ENCODE results near the gene SPEF2.

SPEF2 gene, protein sequence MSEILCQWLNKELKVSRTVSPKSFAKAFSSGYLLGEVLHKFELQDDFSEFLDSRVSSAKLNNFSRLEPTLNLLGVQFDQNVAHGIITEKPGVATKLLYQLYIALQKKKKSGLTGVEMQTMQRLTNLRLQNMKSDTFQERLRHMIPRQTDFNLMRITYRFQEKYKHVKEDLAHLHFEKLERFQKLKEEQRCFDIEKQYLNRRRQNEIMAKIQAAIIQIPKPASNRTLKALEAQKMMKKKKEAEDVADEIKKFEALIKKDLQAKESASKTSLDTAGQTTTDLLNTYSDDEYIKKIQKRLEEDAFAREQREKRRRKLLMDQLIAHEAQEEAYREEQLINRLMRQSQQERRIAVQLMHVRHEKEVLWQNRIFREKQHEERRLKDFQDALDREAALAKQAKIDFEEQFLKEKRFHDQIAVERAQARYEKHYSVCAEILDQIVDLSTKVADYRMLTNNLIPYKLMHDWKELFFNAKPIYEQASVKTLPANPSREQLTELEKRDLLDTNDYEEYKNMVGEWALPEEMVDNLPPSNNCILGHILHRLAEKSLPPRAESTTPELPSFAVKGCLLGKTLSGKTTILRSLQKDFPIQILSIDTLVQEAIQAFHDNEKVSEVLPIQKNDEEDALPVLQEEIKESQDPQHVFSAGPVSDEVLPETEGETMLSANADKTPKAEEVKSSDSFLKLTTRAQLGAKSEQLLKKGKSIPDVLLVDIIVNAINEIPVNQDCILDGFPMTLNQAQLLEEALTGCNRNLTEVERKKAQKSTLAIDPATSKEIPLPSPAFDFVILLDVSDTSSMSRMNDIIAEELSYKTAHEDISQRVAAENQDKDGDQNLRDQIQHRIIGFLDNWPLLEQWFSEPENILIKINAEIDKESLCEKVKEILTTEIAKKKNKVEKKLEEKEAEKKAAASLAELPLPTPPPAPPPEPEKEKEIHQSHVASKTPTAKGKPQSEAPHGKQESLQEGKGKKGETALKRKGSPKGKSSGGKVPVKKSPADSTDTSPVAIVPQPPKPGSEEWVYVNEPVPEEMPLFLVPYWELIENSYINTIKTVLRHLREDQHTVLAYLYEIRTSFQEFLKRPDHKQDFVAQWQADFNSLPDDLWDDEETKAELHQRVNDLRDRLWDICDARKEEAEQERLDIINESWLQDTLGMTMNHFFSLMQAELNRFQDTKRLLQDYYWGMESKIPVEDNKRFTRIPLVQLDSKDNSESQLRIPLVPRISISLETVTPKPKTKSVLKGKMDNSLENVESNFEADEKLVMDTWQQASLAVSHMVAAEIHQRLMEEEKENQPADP (N-terminal part only)

DNA sequence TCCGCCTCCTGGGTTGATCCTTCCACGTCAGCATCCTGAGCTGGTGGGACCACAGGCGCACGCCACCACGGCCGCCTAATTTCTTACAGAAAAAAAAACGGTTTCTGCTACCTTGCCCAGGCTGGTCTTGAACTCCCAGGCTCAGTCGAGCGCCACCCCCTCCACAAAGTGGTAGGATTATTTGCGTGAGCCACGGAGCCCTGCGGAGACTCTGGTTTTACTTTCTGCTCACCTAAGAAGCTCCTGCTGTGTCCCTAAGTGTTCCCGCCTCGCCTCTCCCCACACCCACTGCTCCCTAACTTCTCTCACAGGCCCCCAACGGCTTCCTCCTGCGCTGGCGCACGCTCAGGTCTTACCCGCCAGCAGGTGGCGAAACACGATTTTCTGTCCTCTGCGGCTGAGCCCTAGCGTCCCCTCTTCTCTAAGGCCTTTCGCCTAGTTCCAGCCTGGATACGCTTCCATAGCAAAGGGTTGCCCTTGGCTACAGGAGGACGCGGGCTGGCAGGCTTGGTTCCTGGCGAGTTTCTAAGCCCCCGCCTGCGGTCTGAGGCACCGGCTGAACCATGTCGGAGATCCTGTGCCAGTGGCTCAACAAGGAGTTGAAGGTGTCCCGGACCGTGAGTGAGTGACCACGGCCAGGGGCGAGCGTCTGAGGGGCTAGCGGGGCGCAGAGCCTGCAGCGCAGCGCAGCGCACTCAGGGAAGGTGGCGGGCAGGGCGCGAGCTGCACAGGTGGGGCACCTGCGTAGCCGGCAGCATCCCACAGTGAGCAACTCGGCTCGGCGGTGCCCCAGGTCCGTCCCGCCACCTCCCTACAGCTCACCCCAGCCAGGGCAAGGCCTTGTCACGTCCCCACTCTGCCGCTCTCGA lies at the start of gene SPEF2:
SPEF2 (plus strand) TSS at position 429 of the 869 bp plus-strand sequence; CDS start at position 564, 135 bp downstream.
- peak; percentile 19 for DNase-seq

DNA sequence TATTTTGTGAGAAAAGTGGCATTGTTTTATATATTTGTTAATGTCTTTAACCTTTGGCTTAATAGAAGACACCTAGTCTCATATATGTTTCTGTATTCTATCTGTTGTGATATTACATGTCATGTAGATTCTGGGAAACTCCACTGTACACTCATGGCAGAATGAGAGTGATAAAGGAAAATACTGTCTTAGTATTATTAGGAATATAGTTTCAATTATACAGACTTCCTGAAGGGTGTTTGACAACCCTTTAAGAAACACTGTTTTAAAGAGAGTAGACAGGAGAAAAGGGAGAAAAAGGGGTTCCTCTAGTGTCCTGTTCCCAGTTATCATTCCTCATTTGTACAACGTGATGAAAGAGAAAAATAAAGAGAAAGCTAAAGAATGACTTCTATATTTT lies 42.1 kb upstream of the SPEF2 start:
- DNase-seq, result no peak

DNA sequence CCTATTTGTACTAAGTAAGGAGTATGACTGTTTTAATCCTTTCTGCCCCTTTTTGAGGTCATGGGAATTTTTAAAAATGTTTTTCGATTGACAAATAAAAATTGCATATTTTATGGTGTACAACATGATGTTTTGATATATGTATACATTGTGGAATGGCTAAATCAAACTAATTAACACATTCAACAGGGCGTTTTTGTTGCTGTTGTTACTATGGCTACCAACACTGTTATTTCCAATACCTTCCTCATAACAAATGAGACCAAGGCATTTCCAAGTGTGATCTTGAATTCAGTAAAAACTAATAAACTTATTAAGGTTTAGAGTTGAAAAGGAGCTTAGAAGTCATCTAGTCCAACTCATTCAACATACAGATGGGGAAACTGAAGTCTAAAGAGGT lies 30.2 kb upstream of the SPEF2 start:
- no peak for DNase-seq

DNA sequence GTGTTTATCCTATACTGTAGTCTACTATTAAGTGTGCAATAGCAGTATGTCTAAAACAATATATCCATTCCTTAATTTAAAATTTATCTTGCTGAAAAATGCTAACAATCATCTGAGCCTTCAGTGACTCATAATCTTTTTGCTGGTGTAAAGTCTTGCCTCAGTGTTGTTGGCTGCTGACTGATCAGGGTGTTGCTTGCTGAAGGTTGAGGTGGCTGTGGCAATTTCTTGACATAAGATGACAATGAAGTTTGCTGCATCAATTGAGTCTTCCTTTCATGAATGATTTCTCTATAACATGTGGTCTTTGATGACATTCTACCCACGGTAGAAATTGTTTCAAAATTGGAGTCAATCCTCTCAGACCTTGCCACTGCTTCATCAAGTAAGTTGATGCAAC lies 24.3 kb upstream of the SPEF2 start:
- DNase-seq, result no peak

DNA sequence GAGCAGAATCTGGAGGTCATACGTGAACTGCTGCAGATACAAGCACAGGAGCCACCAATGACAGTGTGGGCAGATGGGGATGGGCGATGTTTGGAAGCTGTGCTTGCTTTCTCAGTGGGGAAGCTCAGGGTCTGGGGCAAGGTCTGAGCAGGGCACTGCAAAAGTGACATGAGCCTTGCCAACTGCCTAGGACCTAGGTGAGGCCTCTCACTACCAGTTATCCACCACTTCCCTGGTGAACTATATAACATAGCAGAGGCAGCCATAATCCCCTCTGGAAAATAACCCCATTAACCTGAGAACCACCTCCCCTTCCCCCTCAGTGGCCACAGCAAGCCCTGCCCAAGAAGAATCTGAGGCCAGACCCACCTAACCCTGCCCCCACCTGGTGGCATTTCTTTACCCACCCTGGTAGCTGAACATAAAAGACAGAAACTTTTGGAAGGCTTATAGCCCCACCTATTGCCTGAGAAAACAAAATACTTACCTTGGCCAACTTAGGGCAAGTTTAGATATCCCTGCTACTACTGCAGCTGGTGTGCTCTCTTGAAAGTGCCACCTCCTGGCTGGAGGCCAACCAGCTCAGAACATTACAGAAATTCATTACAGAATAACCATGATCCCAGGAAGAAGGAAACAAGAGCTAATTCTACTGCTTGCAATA lies 18.8 kb upstream of the SPEF2 start:
- DNase-seq, result no peak

DNA sequence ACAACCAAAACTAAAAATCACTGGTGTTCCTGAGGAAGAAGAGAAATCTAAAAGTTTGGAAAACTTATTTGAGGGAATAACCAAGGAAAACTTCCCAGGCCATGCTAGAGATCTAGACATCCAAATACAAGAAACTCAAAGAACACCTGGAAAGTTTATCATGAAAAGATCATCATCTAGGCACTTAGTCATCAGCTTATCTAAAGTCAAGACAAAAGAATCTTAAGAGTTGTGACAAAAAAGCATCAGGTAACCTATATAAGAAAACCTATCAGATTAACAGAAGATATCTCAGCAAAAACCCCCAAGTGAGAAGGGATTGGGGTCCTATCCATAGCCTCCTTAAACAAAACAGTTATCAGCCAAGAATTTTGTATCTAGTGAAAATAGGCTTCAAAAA lies 17.1 kb upstream of the SPEF2 start:
- no peak for DNase-seq

DNA sequence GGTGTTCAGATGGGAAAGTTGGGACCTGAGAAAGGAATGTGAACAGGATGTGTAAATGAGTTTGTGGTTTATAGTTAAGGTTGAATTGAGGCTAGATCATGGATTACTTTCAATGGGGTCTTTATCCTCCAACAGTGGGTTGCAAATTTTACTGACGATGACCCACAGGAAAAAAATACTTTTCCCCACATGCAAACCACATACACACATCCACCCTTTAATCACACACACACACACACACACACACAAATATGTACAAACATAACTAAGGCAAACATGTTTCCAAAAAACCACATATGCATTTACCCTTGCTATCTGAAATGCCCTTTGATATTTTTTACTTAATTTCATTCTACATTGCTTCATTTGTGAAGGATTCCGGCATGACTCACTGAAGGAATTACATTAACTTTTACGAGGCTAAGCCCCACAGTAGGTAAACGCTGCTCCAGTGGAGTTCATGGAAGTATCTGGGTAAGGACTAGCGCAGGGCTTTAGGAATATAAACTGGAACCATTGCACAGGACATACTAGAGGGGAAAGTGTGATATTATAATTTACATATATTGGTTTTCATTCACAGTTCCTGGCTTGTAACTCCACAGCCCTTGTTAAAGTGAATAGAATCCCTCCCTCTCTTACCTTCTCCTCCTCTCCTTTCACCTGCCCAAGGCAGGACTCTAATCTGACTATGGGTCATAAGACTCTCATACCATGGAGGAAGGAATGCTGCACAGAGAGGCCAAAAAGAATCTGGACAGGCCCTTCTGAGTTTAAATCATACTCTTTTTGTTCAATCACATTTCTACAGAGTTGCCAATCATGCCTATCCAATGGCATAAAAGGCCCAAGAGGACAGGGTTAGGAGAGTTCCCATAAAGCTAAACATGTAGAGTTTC lies 8.5 kb upstream of the SPEF2 start:
- no peak for DNase-seq

DNA sequence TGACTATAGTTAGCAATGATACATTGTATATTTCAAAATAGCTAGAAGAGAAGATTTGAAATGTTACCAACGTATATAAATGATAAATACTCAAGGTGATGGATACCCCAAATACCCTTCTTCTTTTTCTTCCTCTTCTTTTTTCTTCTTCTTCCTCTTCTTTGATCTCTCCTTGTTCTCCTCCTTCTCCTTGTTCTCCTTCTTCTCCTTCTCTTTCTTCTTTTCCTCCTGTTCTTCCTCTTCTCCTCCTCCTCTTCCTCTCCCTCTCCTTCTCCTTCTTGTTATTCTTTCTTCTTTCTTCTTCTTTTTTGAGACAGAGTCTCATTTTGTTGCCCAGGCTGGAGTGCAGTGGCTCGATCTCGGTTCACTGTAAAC lies 616 bp upstream of the SPEF2 start:
- DNase-seq, result no peak

DNA sequence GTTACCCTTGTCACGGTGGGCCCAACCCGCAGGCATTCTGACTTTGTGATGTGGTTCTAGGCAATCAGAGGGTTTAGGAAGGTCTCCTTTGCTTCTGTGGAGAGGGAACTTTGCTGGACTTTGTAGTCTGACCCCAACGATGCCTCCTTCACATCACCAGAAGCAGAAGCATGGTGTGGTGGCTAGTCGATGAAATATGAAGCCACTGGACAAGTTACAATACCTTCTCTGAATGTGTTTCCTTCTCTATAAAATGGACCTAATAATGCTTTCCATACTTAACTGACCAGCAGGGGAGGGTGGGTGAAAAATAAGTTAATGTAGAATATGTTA lies 607 bp downstream of the SPEF2 start:
- no peak for DNase-seq

DNA sequence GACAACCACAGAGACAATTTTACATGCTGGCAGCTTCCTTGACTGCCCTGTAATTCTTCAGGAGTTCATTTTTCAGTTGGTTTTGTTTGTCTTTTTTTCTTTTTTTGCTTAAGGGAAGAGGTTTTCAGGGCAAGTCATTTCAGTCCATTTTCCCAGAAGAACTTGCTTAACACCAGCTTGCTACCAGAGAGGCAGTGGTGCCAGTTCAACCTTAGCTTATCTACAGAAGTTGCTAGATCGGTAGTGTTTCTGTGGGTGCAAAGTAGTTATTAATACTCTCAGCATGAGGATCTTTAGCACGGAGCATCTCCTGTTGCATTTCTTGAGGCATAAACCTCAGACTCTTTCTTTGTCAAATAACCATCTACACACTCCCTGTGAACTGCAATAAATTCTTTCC lies 1.1 kb downstream of the SPEF2 start:
- DNase-seq, result no peak

DNA sequence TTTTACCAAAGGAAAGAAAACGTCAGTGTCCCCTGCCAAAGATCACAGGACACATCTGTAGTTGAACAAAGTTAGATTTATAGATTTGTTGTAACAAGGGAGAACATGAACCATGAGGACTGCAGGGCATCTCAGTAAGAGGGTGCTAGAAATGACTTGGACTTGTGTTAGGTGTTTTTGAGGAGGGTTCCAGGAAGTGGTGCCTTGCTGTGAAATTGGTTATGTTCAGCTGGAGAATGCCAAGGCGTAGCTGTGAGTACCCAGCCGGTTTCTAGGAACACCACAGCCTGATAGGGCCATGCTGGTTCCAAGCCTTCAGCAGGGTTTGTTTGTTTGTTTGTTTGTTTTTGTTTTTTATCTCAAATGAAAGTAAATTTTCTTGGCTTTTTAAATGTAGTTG lies 5.3 kb downstream of the SPEF2 start:
- DNase-seq, result no peak

DNA sequence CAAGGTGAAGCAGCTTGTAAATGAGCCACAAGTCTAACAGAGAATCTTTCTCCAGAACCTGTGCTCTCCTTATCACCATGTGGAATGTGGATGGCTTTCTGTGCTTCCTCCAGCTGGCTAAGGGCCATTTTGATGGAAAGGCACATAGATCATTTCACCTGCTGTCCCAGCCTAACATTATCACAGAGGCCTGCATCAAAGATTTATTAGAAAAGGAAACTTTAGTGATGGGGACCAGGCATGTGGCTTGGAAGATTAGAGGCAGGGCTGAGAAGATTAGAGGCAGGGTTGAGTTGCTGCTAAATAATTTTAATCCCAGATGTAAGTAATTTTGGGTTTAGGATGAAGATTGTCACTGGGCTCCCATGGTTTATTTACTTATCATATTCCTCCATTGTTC lies 6.3 kb downstream of the SPEF2 start:
- no peak for DNase-seq

DNA sequence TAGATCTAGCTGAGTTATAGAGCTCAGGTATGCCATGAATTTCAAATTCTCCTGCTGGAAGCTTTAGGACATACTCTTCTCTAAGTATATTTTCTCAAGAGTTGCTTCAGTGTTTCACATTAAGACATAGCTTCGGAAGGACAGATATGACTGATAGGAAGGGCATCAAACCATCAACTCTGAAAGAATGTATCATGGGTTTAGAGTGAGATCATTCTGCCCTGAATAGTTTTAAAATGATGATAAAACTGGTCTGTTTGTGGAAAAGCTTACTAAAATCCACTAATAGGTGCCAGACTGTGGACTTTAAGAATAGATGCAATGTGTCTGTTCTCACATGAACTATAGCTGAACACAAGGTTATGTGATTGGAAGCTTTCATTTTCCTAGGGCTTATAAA lies 8.4 kb downstream of the SPEF2 start:
- no peak for DNase-seq

DNA sequence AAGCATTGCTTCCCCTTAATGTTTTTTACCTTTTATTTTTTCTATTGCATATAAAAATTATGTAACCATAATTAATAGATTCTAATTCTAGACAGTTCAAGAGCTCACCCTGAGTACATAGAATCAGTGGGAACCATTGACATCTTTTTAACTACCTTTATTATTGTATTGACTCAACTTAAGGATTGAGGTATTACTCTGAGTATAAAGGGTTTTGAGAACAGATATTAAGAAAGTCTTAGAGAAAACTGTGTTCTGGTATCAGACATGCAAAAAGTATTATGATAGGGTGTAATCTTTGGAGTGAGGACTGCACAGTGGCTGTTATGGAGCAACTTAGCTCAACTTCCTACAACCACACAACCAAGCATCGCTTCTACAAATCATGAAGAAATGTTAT lies 8.9 kb downstream of the SPEF2 start:
- no peak for DNase-seq

DNA sequence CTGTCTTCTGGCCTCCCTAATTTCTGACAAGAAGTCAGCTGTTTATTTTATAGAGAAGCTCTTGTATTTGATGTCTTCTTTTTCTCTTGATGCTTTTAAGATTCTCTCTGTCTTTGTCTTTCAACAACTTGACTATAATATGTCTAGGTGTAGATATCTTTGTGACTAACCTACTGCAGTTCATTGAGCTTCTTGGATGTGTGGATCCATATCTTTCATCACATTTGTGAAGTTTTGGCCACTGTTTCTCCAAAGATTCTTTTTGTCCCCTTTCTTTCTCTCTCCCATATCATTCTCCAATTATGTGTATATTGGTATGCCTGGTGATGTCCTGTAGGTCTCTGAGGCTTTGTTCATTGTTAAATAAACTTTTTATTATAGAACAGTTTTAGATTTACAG lies 16.7 kb downstream of the SPEF2 start:
- DNase-seq, result no peak

DNA sequence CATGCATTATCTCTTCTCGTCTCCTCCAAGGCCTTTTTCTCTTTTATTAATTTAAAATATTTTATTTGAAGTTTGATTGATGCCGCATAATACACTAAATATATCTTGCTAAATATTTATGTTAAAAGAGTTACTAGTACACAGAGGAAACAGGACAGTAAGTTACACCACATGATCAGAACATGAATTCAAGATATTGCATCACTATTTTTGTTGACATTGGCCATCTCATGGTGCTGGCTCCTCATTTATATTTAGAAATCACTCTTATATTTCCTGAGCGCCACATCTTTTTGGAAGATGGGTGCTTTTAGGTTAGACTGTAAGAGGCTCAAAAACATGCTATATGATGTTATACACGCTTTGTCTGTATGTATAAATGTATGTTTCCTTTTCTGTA lies 23.0 kb downstream of the SPEF2 start:
- no peak for DNase-seq

DNA sequence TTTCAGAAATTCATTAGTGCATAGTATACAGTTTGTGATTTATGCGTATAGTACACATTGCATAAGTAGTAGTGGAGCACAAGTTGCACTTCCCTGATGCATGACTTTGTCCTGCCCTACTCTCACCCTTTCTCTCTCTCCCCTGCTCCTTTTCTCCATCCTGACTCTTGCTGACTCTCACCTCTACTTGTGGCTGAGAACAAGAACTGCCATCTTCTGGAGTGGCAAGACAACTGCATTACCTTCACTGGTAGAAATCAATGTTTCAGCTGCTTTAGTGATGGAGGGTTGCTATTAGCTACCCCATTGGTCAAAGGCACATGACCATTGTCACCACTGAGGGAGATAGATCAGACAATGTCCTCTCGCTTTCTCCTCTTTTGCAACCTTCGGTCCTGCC lies 26.9 kb downstream of the SPEF2 start:
- DNase-seq, result no peak

DNA sequence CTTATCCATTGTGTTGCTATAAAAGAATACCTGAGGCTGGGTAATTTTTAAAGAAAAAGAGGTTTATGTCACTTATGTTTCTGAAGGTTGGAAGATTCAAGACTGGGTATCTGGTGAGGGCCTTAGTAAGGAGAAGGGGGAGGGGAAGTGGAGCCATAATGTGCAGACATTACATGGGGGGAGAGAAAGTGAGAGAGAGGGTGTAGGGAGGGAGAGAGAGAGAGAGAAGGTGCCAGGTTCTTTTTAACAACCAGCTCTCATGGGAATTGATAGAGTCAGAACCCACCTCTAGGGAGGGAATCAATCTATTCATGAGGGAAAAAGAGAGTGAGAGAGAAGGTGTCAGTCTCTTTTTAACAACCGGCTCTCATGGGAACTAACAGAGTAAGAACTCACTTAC lies 29.5 kb downstream of the SPEF2 start:
- DNase-seq, result no peak

DNA sequence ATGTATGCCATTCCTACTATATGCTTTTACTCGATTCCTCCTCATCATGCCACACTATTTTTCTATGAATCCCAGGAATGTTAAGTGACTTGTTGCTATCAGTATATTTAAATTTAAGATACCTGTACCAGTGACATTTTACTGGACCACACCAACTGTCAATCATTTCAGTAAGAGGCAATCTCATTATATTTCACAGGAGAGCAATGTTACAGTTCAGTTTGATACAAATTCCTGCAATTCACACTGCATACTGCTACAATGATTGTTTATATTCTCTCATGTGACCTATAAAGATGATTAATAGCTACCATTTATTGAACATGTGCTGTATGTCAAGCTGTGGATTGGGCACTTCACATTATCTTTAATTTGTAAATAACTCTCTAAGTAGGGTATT lies 30.0 kb downstream of the SPEF2 start:
- DNase-seq, result no peak

DNA sequence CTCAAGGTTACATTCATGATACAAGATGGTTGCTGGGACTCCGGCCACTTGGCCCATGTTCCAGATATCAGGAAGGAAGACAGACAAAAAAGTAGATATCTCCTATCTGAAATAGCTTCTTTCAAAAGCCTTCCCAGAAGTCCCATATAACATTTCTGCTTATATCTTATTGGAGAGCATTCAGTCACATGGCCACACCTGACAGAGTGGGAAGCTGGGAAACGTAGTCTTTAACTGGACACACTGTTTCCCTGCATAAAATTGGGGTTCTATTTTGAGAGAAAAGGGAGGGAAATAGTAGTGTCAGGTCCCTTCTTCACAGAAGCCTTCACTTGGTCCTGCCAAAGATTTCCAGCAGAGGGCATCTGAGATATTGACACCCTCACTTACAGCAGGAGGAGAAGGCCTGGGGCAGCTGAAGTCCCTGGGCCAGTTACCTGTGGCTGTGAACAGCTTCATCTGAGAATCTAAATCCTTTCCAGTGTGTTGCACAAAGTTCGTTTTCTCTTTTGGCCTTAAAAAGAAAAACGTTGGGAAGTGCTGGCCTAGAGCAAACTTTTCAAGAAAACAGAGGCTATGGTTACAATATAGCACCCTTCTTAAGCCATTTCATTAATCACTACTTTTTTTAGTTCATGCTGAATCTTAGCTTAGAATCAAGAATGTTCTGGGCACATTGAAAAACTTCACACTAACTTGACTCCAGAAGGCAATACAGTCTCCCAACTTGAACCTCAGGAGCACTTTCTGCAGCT lies 33.5 kb downstream of the SPEF2 start:
- DNase-seq, result peak; percentile 9

Data from RPMI8226 (cell line).